SK-N-MC (cell line): Measurements from ENCODE around the gene RHOF.

Experiments used
- FOXP2 ChIP-seq: optimal IDR thresholded peaks from 2 replicates; pipeline ENCODE3; 2011; ENCODE audit warnings: mild to moderate bottlenecking, moderate library complexity; ENCODE audit not compliant: insufficient read depth; ENCODE audit errors: extremely low read length, control extremely low read depth
- POLR2AphosphoS5 ChIP-seq: IDR thresholded peaks from 2 replicates; pipeline ENCODE4 v1.6.1; 2012; ENCODE audit warnings: mild to moderate bottlenecking, low read depth, low read length, borderline replicate concordance

- TF ChIP-seq POLR2AphosphoS5 (no peak), FOXP2 (no peak)
Observed at GRCh38 chr12:121754836-121755235, 38.7 kb downstream of the RHOF start.
